Fibroblast of the aortic adventitia (primary cell): ENCODE results near the gene FRK. TPM values are rescaled to one million over a fixed set of nuclear protein-coding genes. Genes with fewer than 3 reads are reported as not detected.
"Not testable (repeated sequence)": the region's sequence is repeated elsewhere in the genome, so short reads cannot be mapped to it uniquely, and the experiment has no call there.

Experiments
- DNase-seq: peaks from one replicate; pipeline ENCODE4 v3.0.0-alpha.2; 2010; ENCODE audit warnings: low read depth
- H3K4me3 ChIP-seq: 2 replicates; pipeline ENCODE4 v1.5.1; 2011; ENCODE audit warnings: low read depth, mild to moderate bottlenecking, control low read depth, low read length, moderate library complexity
- CTCF ChIP-seq: IDR thresholded peaks from 2 replicates; pipeline ENCODE4 v1.5.1; 2011; ENCODE audit warnings: mild to moderate bottlenecking, low read length, control low read depth, inconsistent platforms; ENCODE audit not compliant: insufficient read depth
- total RNA-seq: library from RNA; depleted of rRNA; stranded (reverse); fragments of >200 nt; gene quantifications from 2 replicates; pipeline ENCODE4 v1.2.3, GENCODE V29; 2012; ENCODE audit warnings: low replicate concordance

Gene FRK
- total RNA-seq, 1 donor = 2.0 TPM

GRCh38 chr6:115945812-115946211 is 114.9 kb downstream of the FRK start:
- DNase-seq = no peak
- no peak for TF ChIP-seq CTCF
- no peak overlapping the region for H3K4me3 ChIP-seq

- TF ChIP-seq CTCF = no peak
- DNase-seq = peak; percentile 3
- H3K4me3 ChIP-seq = no peak overlapping the region
These were observed 115.4 kb downstream of the FRK start for GRCh38 chr6:115945306-115945705.

- H3K4me3 ChIP-seq, DNase-seq: not testable (repeated sequence)
These were observed 115.9 kb downstream of the FRK start for GRCh38 chr6:115944829-115945228.

GRCh38 chr6:115937502-115937901 is 123.2 kb downstream of the FRK start:
- not testable (repeated sequence) for DNase-seq, H3K4me3 ChIP-seq

GRCh38 chr6:115935361-115935760 is 125.3 kb downstream of the FRK start:
- DNase-seq = no peak
- H3K4me3 ChIP-seq = no peak overlapping the region
- no peak for TF ChIP-seq CTCF

GRCh38 chr6:115934829-115935228 is 125.9 kb downstream of the FRK start:
- DNase-seq = no peak
- no peak overlapping the region for H3K4me3 ChIP-seq
- TF ChIP-seq CTCF = no peak

GRCh38 chr6:115934145-115934544 is 126.5 kb downstream of the FRK start:
- no peak for DNase-seq
- TF ChIP-seq CTCF = no peak

GRCh38 chr6:115932481-115932880 is 128.2 kb downstream of the FRK start:
- no peak for DNase-seq
- no peak for TF ChIP-seq CTCF

More at GRCh38 chr6:115934145-115934544, 126.5 kb downstream of the FRK start:
- no peak overlapping the region for H3K4me3 ChIP-seq

GRCh38 chr6:115928000-115928399 is 132.7 kb downstream of the FRK start:
- H3K4me3 ChIP-seq, DNase-seq: not testable (repeated sequence)

More at GRCh38 chr6:115932481-115932880, 128.2 kb downstream of the FRK start:
- no peak overlapping the region for H3K4me3 ChIP-seq
